NCI-H2081 treated with DMSO at 0.1 percent for 48 hours (cell line): ENCODE data around the gene A2ML1.
"Not testable (repeated sequence)": the region's sequence is repeated elsewhere in the genome, so short reads cannot be mapped to it uniquely, and the experiment has no call there.

ENCODE experiments used
- DNase-seq: peaks from one replicate; lab custom pipeline; 2025; lab: John Stamatoyannopoulos, UW

Gene A2ML1

DNA sequence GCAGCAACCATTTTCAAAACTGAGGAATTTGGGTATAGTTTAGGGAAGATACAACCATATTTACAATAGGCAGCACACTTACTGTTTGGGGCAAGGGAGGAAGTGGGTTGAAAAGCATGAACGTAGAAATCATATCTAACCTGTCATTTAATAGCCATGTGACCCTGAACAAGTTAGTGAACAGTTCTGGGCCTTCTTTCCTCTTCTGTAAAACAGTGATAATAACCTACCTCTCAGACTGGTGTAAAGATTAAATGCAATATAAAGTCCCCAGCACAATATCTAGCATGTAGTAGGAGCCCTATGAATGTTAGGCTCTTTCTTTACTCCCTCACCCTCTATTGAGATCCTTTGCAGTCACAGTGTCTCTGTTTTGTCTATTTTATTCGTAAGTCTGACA, 33.5 kb downstream of the A2ML1 start:
- DNase-seq = no peak

GRCh38 chr12:8859448-8859847, 37.0 kb downstream of the A2ML1 start:
- DNase-seq = not testable (repeated sequence)

GRCh38 chr12:8860165-8860961, 37.9 kb downstream of the A2ML1 start:
- DNase-seq = no peak

- no peak for DNase-seq
Measured at GRCh38 chr12:8866429-8866828, 44.0 kb downstream of the A2ML1 start.

DNA sequence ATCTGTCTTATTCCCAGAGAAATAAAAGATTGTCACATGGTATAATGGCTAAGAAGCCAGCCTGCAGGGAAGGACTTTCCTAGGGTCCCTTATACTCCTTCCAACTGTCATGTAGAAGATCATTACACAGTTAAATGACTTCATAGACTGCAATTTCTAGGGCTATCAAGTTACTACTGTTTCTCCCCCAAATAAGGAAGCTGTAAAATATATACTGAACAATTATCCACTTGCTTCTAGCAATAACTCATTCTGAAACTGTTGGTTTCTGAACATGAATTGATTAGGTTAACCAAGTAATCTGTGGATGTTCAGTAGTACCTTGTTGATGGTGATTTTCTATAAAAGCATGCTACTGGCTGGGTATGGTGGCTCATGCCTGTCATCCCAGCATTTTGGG, 44.6 kb downstream of the A2ML1 start:
- DNase-seq = no peak

- DNase-seq = no peak
Measured at GRCh38 chr12:8867786-8868185, 45.4 kb downstream of the A2ML1 start.

DNA sequence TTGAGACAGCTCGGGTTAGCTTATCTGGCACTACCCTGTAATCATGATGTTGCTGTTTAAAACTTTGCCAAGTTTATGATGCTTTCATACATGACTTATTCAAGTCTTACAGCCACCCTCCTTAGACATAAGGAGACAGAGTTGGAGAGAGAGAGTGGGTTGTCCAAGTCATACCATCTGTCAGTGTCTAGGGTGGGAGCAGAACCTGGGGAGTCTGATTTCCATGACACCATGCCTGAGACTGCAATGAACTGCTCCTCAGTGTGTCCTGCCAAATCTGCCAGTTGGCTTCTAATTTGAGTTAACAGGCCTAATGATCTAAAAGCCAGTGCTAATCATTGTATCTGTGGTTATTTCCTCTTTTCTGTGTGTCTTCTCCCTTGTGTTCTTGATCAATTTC, 48.2 kb downstream of the A2ML1 start:
- no peak for DNase-seq

DNA sequence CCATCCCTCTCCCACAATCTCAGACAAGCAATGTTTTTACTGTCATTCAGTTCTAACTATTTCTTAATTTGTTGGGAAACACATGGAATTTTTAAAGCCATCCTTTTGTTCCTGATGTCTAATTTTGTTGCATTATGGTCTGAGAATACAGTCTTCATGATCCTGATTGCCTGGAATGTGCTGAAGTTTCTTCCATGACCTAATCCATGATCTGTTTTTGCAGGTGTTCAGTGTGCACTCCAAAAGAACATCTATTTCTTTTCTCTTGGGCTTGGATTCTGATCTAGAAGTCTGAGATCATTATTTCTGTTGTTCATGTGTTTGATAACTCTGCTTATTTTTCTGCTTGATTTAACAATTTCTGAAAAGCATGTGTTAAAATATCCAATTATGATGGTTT, 48.6 kb downstream of the A2ML1 start:
- no peak for DNase-seq

GRCh38 chr12:8876887-8877286, 54.5 kb downstream of the A2ML1 start:
- DNase-seq = no peak

- no peak for DNase-seq
Measured at GRCh38 chr12:8886502-8887284, 64.3 kb downstream of the A2ML1 start.

DNA sequence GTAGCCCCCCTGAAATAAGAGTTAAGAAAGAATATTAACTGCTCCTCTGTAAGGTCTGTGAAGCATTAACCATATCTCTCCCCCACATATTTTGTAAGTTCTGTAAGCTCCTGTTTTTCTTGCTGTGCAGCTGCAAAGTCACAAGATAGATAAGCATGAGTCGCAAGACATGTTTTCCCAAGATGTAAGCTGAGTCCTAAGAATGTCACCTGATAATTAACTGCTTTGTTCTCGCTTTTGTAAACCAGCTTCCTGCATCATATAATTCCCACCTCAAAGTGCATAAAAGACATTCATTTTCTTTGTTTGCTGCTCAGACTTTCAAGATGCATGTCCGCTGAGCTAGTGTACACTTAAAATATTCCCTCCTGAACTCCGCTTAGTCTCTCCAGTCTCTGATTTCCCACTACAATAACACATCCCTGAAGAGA, 64.9 kb downstream of the A2ML1 start:
- no peak for DNase-seq

DNA sequence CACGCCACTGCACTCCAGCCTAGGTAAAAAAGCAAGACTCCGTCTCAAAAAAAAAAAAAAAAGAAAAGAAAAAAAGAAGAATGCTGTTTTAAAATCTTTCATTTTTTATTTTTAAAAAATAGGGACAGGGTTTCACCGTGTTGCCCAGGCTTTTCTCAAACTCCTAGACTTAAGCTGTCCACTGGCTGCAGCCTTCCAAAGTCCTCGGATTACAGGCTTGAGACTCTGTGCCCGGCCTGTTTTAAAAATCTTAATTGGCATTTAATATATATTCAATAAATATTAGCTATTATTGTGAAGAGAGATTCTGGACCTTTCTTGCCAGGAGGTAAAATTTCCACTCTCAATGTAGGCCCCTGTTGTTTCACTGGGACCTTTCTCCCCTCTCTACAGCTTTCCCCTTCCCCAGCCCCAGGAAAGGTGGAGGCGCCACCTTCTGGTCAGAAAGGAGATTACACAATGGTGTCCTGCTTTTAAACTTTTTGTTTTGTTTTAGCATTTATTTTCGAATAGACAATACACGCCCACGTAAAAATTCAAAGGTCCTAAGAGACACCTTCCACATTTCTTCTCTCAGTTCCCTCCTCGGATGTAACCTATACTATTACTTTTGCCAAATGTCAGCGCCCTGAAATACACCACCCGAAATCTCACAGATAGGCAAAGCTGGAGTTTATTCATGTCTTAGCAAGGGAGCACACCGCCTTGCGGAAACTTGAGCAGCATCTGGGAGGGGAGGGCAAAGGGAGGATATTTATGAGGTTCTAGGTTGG, 68.1 kb downstream of the A2ML1 start:
- no peak for DNase-seq

DNA sequence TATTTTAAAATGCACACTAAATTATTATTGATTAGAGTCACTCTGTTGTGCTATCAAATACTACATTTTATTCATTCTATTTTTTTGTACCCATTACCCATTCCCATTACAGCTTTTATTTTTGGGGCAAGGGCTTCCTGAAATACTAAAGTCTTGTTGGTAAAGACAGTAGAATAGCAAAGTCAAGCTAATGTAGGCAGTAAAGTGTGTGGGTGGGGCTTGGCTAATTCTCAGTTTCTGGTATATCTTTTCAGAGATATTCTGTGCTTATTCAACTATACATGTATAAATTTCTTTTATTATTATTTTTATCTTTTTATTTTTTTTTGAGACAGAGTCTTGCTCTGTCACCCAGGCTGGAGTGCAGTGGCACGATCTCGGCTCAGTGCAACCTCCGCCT, 69.6 kb downstream of the A2ML1 start:
- DNase-seq = no peak

DNA sequence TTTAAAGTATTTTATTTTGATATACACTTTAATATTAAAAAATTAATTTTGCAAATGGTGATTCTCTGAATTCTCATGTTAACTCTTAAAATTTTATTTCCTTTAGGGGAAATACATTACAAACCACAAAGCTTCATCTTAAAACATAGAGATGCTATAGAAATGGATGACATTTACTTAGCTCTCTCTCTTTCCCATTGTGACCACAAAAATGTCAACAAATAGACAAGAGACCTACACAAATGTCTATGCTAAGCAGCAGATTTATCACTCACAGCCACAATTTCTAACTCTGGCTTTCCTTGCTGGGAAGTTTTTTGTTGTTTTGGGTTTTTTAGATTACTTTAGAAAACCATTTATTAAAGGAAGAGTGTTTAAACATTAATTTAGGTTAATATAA, 72.0 kb downstream of the A2ML1 start:
- DNase-seq = no peak

- no peak for DNase-seq
Measured at GRCh38 chr12:8894986-8895385, 72.6 kb downstream of the A2ML1 start.

- DNase-seq = no peak
Measured at GRCh38 chr12:8897081-8897480, 74.7 kb downstream of the A2ML1 start.

GRCh38 chr12:8899830-8900229, 77.4 kb downstream of the A2ML1 start:
- DNase-seq = no peak

DNA sequence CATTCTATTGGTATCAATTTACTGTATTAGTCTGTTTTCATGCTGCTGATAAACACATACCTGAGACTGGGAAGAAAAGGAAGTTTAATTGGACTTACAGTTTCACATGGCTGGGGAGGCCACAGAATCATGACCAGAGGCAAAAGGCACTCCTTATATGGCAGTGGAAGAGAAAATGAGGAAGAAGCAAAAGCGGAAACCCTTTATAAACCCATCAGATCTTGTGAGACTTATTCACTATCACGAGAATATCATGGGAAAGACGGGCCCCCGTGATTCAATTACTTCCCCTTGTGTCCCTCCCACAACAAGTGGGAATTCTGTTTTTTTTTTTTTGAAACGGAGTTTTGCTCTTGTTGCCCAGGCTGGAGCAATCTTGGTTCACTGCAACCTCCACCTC, 80.3 kb downstream of the A2ML1 start:
- DNase-seq = not testable (repeated sequence)

GRCh38 chr12:8903646-8904045, 81.2 kb downstream of the A2ML1 start:
- DNase-seq = no peak

- no peak for DNase-seq
Measured at GRCh38 chr12:8904665-8905064, 82.2 kb downstream of the A2ML1 start.

DNA sequence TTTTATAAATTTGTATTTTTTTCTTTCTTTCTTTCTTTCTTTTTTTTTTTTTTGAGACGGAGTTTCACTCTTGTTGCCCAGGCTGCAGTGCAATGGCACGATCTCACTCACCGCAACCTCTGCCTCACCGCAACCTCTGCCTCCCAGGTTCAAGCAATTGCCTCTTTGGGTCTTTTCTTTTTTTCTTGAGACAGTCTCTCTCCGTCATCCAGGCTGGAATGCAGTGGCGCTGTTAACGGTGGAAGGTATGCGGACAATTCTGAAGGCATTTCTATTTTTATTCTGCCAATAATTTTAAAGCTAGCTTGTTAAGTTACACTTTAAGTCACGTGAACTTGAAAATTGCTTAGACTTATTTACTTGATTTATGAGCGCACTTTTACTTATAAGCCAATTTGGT, 83.1 kb downstream of the A2ML1 start:
- no peak for DNase-seq

GRCh38 chr12:8906266-8907180, 84.1 kb downstream of the A2ML1 start:
- no peak for DNase-seq
